GM18909 (cell line): Measurements from ENCODE around the gene PIGS.
"Not testable (repeated sequence)": the region's sequence is repeated elsewhere in the genome, so short reads cannot be mapped to it uniquely, and the experiment has no call there.

ENCODE experiments used
- ATAC-seq: cut with Tn5 transposase; IDR thresholded peaks from one replicate; pipeline ENCODE4 v1.9.1; 2021; ENCODE audit warnings: mild to moderate bottlenecking; ENCODE audit not compliant: unreplicated experiment, poor library complexity

Gene PIGS

GRCh38 chr17:28571361-28572122, at the start of gene PIGS:
Gene PIGS, minus strand, starts transcription at chr17:28571524. Its CDS starts 28 bp downstream, at chr17:28571496.
- peak; percentile 90 for ATAC-seq

GRCh38 chr17:28620010-28620409, 48.7 kb upstream of the PIGS start:
- no peak for ATAC-seq

GRCh38 chr17:28618464-28618863, 47.1 kb upstream of the PIGS start:
- ATAC-seq: no peak

- ATAC-seq: no peak
These were observed 45.0 kb upstream of the PIGS start for GRCh38 chr17:28616281-28616680.

- ATAC-seq: no peak
These were observed 44.1 kb upstream of the PIGS start for GRCh38 chr17:28615260-28615940.

- no peak for ATAC-seq
These were observed 42.6 kb upstream of the PIGS start, which contains the start of gene RSKR for GRCh38 chr17:28613931-28614381. Gene RSKR, minus strand, starts transcription at chr17:28614185. Its CDS starts 24 bp downstream, at chr17:28614161.

- ATAC-seq: no peak
These were observed 41.9 kb upstream of the PIGS start for GRCh38 chr17:28612936-28613872.

- no peak for ATAC-seq
These were observed 41.2 kb upstream of the PIGS start for GRCh38 chr17:28612531-28612930.

GRCh38 chr17:28610376-28610775, 39.1 kb upstream of the PIGS start:
- no peak for ATAC-seq

GRCh38 chr17:28604031-28604430, 32.7 kb upstream of the PIGS start:
- ATAC-seq: not testable (repeated sequence)

- ATAC-seq: peak; percentile 42
These were observed 28.2 kb upstream of the PIGS start for GRCh38 chr17:28599311-28600184.

GRCh38 chr17:28598799-28599310, 27.5 kb upstream of the PIGS start, which contains the start of gene SPAG5:
Gene SPAG5, minus strand, starts transcription at chr17:28599025. Its CDS starts 79 bp downstream, at chr17:28598946.
- ATAC-seq: peak; percentile 86

GRCh38 chr17:28598389-28598788, 27.1 kb upstream of the PIGS start:
- peak; percentile 13 for ATAC-seq

GRCh38 chr17:28597606-28598383, 26.5 kb upstream of the PIGS start:
- ATAC-seq: no peak

- no peak for ATAC-seq
These were observed 20.9 kb upstream of the PIGS start for GRCh38 chr17:28592260-28592659.

GRCh38 chr17:28585851-28586250, 14.5 kb upstream of the PIGS start:
- no peak for ATAC-seq

- ATAC-seq: no peak
These were observed 13.1 kb upstream of the PIGS start for GRCh38 chr17:28584434-28584833.

GRCh38 chr17:28582513-28582912, 11.2 kb upstream of the PIGS start:
- ATAC-seq: no peak
